HFFc6 (cell line): ENCODE measurements around the gene SALL4. TPM values are rescaled to one million over a fixed set of nuclear protein-coding genes. Genes with fewer than 3 reads are reported as not detected.

Experiments
- DNase-seq: peaks from one replicate; pipeline ENCODE4 v3.0.0-alpha.2; 2018
- H3K27ac Mint-ChIP-seq: 2 replicates; pipeline ENCODE4 v1.8.0; 2020; ENCODE audit warnings: mild to moderate bottlenecking, mixed read lengths
- H3K27me3 Mint-ChIP-seq: 2 replicates; pipeline ENCODE4 v1.8.0; 2021; ENCODE audit warnings: mild to moderate bottlenecking, moderate library complexity, mixed read lengths; ENCODE audit not compliant: insufficient read depth
- H3K36me3 Mint-ChIP-seq: 2 replicates; pipeline ENCODE4 v1.8.0; 2021; ENCODE audit warnings: low read depth, mixed read lengths
- H3K4me1 Mint-ChIP-seq: 2 replicates; pipeline ENCODE4 v1.8.0; 2020; ENCODE audit warnings: low read depth, mixed read lengths
- H3K4me3 Mint-ChIP-seq: 2 replicates; pipeline ENCODE4 v1.8.0; 2020; ENCODE audit warnings: mild to moderate bottlenecking, moderate library complexity, mixed read lengths
- H3K9me3 Mint-ChIP-seq: 2 replicates; pipeline ENCODE4 v1.8.0; 2020; ENCODE audit warnings: mild to moderate bottlenecking, mixed read lengths
- CTCF ChIP-seq: fragments of 200-600 bp; sonication (generic); IDR thresholded peaks from 2 replicates; pipeline ENCODE4 v1.5.0; 2021; ENCODE audit warnings: antibody characterized with exemption, mild to moderate bottlenecking
- total RNA-seq, 6 experiments: library from RNA; stranded (reverse); fragmentation: NEBNext Ultra II Directional; extraction: Animal tissue kit (Norgen Biotek cat#: 25700); gene quantifications; 2 replicates in 1 of 6; 3 replicates in 5 of 6; pipeline ENCODE4 v1.2.3, GENCODE V29; 2021

SALL4 gene
- total RNA-seq, 6 experiments from 2014 or later: 0.29 to 0.81 (median 0.36) TPM

- Mint-ChIP-seq H3K4me1 (peaks cover 25% of the 10 kb centered on the region), H3K9me3 (no peaks in the 10 kb centered on the region), H3K27ac (no peak overlapping the region), H3K4me3 (no peak overlapping the region), H3K27me3 (peaks cover 11% of the 10 kb centered on the region), H3K36me3 (no peaks in the 10 kb centered on the region)
- no peak for TF ChIP-seq CTCF
- no peak for DNase-seq
Observed at GRCh38 chr20:51796340-51796739, 6.0 kb downstream of the SALL4 start.

GRCh38 chr20:51792960-51793359, 9.4 kb downstream of the SALL4 start:
- no peak for TF ChIP-seq CTCF
- H3K4me1 Mint-ChIP-seq: peaks cover 13% of the 10 kb centered on the region
- no peaks in the 10 kb centered on the region; the same call in 1 of the 2 replicates for H3K27me3 Mint-ChIP-seq
- no peak overlapping the region for H3K4me3 Mint-ChIP-seq
- H3K36me3 Mint-ChIP-seq: no peaks in the 10 kb centered on the region
- no peak for DNase-seq
- no peak overlapping the region for H3K27ac Mint-ChIP-seq
- no peaks in the 10 kb centered on the region for H3K9me3 Mint-ChIP-seq

GRCh38 chr20:51791626-51792025, 10.7 kb downstream of the SALL4 start:
- no peak for TF ChIP-seq CTCF
- Mint-ChIP-seq H3K4me1 (no peaks in the 10 kb centered on the region; the same call in 1 of the 2 replicates), H3K27me3 (no peaks in the 10 kb centered on the region; the same call in 1 of the 2 replicates), H3K27ac (no peak overlapping the region), H3K36me3 (no peaks in the 10 kb centered on the region), H3K9me3 (no peaks in the 10 kb centered on the region), H3K4me3 (no peak overlapping the region)
- DNase-seq: no peak

GRCh38 chr20:51790256-51790655, 12.1 kb downstream of the SALL4 start:
- H3K4me3 Mint-ChIP-seq: no peak overlapping the region
- DNase-seq: no peak
- H3K27ac Mint-ChIP-seq: no peak overlapping the region
- no peaks in the 10 kb centered on the region for H3K4me1 Mint-ChIP-seq
- no peaks in the 10 kb centered on the region for H3K36me3 Mint-ChIP-seq
- TF ChIP-seq CTCF: no peak
- no peaks in the 10 kb centered on the region; the same call in 1 of the 2 replicates for H3K27me3 Mint-ChIP-seq
- no peaks in the 10 kb centered on the region for H3K9me3 Mint-ChIP-seq

GRCh38 chr20:51789434-51789833, 12.9 kb downstream of the SALL4 start:
- H3K36me3 Mint-ChIP-seq: no peaks in the 10 kb centered on the region
- TF ChIP-seq CTCF: no peak
- no peak for DNase-seq
- no peaks in the 10 kb centered on the region for H3K9me3 Mint-ChIP-seq
- no peaks in the 10 kb centered on the region for H3K4me1 Mint-ChIP-seq
- no peaks in the 10 kb centered on the region; the same call in 1 of the 2 replicates for H3K27me3 Mint-ChIP-seq
- no peak overlapping the region for H3K27ac Mint-ChIP-seq
- no peak overlapping the region for H3K4me3 Mint-ChIP-seq

GRCh38 chr20:51788822-51789221, 13.5 kb downstream of the SALL4 start:
- H3K4me3 Mint-ChIP-seq: no peak overlapping the region
- DNase-seq: no peak
- no peaks in the 10 kb centered on the region; the same call in 1 of the 2 replicates for H3K27me3 Mint-ChIP-seq
- no peaks in the 10 kb centered on the region for H3K36me3 Mint-ChIP-seq
- no peak overlapping the region for H3K27ac Mint-ChIP-seq
- no peak for TF ChIP-seq CTCF
- H3K9me3 Mint-ChIP-seq: no peaks in the 10 kb centered on the region
- H3K4me1 Mint-ChIP-seq: no peaks in the 10 kb centered on the region
